ENCODE results near the gene STK32A.
"Not testable (repeated sequence)": the region's sequence is repeated elsewhere in the genome, so short reads cannot be mapped to it uniquely, and the experiment has no call there.

STK32A gene

DNA sequence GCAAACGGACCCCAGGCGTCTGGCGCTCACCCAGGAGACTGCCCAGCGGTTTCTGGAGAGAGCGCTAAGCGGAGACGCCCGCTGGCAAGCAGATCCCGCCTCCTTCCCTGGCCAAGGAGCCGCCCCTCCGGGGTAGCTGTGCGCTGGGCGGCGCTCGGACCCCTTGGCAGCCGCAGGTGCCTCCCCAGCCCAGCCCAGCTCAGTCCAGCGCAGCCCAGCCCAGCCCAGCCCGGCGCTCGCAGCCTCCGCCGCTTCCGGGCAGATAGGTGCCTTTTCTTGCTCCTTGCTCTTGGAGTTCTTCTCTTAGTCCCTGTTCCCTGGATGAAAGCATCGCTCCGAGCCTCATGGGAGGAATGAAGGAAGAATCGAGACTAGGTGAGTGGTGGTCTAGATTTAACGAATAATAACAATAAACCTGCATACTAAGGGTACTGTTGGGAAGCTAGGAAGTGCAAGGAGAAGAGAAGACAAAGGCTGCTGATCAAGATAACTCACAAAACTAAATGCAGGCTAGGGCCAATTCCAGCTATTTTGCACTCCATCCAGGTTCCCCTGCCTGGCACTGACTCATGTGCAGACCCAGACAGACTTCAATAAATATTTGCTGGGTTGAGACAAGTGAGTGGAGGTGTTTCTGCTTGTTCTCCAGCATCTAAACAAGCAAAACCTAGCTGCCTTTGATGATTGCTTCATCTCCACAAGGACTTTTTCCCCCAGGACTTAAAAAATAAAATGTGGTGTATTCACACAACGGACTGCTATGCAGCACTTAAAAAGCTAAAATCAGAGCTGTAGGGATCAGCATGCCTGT, at the start of gene STK32A:
STK32A (plus strand) TSS at position 202 of the 811 bp plus-strand sequence. CDS start 4,609 bp downstream, outside the sequence.
- no peak for DNase-seq (ENCODE audit: low read depth in 2 of 2)

DNA sequence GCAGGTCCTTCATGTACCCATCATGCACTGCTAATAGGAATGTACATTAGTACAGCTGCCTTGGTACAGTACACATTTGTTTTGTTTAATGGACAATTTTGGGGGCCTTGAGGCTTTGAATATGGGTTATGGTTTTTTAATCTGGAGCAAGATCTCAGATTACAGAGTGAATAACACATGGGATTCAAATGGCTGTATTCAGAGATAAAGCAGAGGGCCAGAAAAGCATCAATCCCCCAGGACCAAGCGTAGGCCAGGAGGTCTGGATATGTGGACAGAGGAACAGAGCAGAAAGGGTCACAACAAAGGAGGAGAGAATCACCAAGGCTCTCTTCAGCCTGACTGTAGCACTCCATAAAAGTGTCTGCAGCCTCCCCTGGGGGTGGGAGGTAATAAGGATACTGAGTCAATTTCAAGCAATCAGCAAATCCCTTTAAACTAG, 47.7 kb upstream of the STK32A start:
- no peak for DNase-seq (ENCODE audit: low read depth in 2 of 2)

DNA sequence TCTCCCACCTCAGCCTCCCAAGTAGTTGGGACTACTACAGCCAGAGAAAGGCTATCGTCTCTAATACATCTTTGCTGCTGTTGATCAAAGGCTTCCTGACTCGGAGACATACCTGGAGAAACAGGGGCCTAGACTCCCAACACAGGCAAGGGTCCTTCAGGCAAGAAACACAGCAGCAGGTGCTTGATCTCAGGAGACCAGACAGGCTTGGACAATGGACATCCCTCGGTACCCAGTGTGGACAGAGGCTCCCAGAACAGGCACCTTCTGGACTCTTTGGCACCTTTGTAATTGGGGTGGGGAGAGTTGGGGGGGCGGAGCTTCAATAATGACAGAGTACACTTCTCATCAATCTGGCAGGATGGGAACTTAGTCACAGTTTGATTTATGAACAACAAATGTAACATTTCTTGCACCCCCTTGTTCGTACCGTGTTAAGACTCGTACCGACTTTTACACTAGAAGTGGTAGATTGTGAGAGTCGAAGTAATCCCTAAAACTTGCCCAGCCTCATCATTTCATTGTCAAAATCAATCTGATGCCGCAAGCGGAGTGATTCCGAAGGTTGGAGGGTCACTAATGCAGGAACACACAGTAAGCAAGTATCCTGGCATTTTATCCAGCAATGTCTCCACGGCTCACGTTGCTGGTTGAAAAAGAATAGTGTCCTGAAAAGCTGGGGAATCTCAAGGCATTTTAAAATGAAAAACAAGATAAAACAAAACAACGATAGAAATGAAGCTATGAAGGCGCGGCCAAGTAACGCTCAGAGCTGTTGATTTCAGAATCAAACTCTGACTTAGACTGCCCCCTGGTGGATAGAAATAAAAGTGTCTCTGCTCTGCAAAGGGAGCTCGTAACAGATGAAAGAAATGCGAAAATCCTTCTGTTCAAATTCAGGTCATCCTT, 46.4 kb upstream of the STK32A start:
- no peak for DNase-seq (ENCODE audit: low read depth in 2 of 2)

DNA sequence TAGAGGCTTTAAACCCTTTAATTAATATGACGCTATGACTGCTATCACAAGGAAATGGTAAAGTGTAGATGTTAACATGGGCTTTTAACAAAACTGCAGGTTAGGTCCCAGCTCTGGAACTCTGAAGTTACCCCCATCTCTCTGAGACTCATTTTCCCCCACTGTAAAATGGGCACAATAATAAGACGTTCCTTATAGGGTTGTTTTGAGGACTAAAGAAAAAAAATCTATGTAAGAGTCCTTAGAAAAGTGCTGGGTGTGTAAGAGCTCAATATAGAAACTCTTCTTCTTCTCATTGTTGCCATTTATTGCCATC, 45.8 kb upstream of the STK32A start:
- no peak for DNase-seq (ENCODE audit: low read depth in 2 of 2)

DNA sequence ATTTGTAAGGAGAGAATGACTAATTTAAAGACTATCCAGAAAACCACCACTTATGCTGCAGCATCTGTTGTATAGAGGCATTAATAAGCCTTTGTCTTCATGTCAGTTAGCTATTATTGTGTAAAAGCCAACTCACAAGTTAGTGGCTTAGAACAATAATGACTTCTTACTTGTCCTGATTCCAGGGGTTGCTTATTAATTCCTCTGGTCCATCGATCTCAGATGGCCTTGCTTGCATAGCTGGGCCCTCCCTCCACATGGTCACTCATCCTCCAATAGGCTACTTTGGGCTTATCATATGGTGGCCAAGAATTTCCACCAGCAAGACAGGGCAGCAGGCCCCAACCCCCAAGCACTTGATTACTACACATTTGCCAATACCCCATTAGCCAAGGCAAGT, 44.5 kb upstream of the STK32A start:
- no peak for DNase-seq (ENCODE audit: low read depth in 2 of 2)

DNA sequence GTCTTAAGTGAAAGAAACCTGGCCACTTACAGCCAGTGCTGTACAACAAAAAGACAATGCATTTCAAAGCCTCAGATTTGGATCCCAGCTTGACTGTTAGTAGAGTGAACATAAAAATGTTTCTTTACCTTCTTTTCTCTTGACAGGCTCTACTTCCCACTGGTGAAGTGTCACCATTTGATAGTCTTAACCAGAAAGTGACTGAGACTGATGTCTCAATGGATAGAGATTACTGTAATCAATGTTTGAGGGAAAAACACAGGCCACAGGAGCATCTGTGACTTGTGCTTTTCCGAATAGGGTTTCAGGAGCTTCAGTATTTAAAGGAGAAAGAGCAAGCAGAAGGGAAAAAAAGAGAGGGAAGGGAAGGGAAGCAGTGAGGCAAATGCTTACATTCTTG, 41.7 kb upstream of the STK32A start:
- no peak for DNase-seq (ENCODE audit: low read depth in 2 of 2)

DNA sequence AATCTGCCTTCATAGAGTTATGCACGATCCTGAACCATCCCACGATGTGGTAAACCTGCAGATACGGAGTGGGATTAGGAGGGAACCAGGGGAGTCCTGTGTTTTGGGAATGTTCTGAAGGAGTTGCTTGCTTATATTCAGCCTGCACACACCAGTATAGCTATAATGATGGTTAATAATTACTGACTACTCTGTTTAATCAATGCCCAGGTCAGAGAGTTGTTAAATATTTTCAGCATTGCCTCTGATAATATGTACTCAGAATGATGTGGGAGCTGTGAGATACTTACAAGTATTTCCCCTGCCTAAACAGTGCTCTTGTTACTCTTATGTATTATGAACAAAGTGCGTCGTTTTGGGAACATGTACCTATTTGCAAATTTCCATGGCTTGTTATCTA, 34.8 kb upstream of the STK32A start:
- no peak for DNase-seq (ENCODE audit: low read depth in 2 of 2)

DNA sequence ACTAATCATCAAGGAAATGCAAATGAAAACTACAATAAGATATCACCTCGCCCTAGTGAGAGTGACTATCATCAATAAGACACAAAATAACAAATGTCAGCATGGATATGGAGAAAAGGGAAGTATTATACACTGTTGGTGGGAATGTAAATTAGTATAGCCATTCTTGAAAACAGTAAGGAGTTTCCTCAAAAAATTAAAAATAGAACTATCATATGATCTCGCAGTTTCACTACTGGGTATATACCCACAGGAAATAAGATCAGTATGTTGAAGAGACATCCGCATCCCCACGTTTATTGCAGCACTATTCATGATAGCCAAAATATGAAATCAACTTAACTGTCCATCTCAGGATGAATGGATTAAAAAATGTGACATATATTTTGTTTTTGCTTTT, 31.6 kb upstream of the STK32A start:
- no peak for DNase-seq (ENCODE audit: low read depth in 2 of 2)

DNA sequence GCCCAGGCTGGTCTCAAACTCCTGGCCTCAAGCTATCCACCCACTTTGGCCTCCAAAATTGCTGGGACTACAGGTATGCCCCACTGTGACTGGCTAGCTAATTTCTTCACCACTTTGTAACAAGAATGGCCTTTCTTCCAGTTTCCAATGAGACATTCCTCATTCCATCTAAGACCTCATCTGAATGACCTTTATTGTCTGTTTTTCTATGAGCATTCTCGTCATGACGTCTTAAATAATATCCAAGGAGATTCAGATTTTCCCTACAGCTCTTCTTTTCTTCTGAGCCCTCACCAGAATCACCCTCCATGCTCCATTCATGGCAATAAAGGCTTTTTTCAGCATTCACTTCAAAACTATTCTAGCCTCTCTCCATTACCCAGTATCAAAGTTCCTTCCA, 30.2 kb upstream of the STK32A start:
- no peak for DNase-seq (ENCODE audit: low read depth in 2 of 2)

DNA sequence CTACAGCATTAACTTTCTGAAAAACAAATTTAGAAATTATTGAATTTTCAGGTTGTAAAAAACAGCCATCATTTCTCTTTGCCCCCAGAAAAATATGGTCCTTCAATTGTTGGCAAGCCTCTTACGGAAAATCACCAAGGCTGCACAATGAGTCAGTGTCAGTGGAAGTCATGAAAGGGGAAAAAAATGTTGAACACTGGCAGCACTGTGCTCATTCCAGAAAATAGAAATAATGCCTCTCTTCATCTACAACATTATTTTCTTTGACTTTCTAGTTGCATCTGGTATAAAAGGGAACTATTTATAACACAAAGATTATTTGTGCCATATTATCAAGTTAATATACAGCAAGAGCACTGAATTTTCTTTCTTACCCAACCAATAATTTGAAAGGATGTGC, 26.7 kb upstream of the STK32A start:
- DNase-seq (ENCODE audit: low read depth in 2 of 2) = no peak

DNA sequence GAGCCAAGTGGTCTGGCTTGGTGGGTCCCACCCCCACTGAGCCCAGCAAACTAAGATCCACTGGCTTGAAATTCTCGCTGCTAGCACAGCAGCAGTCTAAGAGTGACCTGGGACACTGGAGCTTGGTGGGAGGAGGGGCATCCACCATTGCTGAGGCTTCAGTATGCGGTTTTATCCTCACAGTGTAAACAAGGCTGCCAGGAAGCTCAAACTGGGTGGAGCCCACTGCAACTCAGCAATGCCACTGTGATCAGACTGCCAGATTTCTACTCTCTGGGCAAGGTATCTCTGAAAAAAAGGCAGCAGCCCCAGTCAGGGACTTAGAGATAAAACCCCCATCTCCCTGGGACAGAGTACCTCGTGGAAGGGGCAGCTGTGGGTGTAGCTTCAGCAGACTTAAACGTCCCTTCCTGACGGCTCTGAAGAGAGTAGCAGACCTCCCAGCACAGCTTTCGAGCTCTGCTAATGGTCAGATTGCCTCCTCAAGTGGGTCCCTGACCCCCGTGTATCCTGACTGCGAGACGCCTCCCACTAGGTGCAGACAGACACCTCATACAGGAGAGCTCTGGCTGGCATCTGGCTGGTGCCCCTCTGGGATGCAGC, 18.2 kb upstream of the STK32A start:
- DNase-seq (ENCODE audit: low read depth in 2 of 2) = no peak

DNA sequence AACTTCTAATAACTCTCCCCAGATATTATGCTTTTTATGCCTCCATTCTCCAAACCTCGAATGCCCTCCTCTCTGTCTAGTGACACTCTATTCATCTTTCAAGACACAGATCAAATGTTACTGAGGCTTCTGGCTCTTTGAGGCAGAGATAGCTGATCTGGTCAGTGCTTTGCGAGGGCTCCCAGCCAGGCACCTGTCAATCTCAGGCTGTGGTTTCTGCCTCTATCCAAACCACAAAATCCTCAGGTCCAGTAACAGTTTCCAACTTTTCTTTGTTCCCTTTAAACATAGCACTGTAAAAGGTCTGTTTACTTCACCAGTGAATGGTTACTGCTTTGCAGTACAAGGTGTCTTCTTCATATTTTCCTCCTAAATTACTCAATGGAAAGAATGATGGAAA, 11.5 kb upstream of the STK32A start:
- no peak for DNase-seq (ENCODE audit: low read depth in 2 of 2)

DNA sequence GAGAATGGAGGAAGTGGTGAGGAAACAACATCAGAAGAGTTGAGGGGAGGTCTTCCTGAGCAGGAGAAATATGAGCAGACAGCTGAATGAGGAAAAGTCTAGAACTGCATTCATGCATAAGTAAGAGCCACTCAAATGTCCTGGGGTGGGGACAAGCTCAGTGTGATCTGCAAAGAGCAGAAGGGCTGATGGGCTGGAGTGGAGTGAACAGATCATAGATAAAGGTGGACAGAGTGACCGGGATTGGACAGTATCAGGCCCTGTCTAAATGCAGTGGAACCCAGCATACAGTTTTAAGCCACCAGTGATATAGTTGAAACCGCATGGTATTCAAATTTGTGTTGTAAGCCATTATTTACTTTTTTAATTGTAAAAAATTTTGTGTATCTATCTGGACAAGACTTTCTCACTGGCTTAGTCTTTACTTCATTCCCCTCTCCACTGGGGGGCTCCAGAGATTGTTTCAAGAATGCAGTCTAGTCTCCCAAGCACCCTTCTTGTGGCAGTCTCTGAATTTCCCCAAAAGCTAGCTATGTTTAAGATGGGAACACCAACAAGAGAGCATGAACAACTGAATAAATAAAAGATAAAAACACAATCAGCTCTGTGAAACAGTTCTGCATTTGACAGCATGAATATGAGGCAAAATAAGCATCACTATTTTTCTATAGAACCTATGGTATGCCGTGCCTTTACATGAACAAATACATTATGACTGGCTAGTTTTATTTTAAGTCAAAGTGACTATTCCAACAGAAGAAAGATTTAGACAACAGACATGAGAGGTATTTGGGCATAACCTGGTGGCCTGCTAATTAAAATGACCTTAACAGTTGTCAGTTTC, 10.7 kb upstream of the STK32A start:
- no peak for DNase-seq (ENCODE audit: low read depth in 2 of 2)

DNA sequence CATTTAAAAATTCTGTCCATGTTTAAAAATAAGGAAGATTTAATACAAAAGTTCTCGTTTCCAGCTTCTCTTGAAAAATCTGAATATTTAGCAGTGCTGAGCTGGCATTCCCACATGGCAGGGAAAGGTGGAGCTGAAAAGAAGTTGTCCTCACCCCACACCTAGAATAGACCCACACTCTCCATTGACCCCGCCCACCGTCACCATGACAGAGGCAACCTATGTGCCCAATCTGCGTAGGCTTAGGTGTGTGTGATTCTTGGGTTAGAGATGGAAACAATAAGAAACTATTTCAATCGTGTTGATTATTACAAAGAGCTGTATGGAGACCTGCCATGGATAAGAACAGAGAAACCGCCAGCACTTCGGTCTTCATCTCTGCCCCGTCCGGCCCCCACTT, 8.9 kb upstream of the STK32A start:
- DNase-seq (ENCODE audit: low read depth in 2 of 2) = no peak

DNA sequence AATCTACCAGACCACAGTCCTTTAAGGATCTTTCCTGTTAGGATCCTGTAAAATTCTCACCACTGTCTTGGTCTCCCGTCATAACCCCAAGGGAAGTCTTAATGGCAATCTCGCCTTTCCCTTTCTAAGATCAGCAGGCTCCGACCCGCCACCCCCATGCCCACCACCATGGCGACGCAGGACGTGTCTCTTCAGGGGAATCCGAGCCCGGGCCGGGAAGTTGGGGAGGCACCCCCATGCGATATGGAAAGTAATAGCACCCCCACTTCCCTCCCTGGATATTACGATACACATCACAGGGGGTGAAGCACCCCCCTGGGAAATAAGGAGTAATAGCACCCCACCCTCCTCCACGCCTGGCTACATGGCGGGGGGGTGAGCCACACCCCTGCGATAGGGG, 8.3 kb upstream of the STK32A start:
- no peak for DNase-seq (ENCODE audit: low read depth in 2 of 2)

DNA sequence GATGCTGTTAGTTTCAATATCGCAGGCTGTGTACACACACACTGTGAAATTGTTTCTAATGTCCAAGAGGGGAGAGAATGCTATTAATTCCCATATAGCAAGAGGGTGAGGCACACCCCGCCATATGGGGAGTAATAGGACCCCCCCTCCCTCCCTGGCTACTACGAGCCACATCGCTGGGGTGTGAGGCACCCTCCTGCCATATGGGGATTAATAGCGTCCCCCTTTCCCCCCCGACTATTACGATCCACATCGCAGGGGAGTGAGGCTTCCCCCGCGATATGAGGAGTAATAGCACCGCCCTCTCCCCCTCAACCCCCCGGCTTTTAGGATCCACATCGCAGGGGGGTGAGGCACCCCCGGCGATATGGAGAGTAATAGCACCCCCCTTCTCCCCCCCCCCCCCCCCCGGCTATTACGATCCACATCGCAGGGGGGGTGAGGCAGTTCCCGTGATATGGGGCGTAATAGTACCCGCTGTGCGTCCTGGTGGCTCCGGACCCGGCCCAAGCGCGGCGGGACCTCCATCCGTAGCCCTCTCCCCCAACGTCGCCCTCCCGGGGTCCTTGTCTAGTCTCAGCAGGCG, 494 bp upstream of the STK32A start:
- no peak for DNase-seq (ENCODE audit: low read depth in 2 of 2)

DNA sequence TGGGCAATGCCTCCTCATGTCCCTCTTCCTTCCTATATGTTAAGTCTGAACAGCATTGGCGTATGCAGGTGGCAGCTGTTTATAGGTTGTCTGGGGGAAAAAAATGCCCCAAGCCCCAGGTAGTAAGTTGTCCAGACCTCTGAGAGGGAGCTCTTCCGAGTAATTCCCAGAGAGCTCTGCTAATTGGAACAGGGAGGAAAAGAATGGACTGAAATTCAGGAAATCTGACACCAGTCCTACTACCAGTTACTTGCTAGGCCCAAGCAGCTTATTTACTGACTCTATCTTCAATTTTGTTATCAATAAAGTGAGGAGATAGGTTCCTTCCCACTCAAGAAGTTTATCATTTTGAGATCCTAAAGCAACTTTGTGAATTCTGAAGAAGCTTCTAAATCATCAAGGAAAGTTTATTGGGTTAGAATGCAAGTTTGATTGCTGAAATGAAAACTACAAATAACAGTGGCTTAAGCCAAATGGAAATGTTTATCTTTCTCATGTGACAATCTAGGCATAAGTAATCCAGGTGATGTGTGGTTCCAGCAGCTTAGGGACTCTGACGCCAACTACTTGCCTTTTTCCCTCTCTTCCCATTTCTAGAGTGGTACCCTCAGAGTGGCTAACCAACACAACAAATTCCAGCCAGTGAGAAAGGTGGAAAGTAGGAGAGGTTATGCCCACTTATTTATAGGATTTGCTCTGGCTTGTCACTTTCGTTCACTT, 5.6 kb downstream of the STK32A start:
- no peak for DNase-seq (ENCODE audit: low read depth in 2 of 2)

DNA sequence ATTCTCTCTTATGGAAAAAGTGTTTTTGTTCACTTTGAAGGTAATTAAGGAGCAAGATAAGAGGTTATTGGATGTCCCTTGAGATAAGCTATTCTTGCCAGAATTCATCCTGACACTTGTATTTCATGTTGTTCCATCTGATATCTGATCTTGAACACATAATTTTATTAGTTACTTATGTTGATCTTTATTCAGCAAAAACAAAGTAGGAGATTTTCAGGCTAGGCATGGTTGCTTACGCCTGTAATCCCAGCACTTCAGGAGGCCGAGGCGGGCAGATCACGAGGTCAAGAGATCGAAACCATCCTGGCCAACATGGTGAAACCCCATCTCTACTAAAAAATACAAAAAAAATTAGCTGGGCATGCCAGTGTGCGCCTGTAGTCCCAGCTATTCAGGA, 8.4 kb downstream of the STK32A start:
- DNase-seq (ENCODE audit: low read depth in 2 of 2) = not testable (repeated sequence)

DNA sequence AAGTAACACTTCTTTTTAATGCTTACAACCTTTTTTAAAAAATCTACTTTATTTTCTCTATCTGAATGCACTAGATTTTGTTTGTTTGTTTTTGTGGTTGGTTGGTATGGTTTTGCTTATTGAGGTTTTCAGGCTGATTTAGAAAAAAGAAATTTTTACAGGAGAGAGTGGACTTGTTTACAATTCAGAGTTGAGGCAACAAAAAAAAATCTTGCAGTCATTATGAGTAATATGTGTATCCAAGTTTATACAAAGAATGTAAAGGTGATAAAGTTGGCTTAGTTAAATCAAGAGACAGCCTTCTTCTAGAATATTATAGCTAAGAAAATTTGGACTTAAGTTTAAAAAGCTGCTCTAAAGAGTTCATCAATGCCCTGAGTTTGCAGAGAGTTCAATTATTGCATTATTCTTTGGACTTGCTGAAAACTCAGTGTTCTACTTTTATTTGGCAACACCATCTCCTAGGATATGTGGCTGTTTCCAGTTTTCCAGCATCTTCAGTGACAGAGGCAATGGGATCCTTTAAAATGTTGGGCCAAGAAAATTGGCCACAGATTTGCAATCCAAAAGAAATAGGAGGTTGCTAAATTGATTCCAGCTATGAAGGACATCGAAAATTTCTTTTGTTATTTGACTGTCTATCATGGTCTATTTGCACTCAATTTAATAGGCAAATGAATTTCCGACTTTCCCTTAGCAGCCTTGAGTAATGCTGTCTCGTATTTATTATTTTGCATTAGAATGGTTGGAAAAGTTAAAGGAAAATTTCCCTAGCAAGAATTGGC, 10.7 kb downstream of the STK32A start:
- DNase-seq (ENCODE audit: low read depth in 2 of 2) = no peak

DNA sequence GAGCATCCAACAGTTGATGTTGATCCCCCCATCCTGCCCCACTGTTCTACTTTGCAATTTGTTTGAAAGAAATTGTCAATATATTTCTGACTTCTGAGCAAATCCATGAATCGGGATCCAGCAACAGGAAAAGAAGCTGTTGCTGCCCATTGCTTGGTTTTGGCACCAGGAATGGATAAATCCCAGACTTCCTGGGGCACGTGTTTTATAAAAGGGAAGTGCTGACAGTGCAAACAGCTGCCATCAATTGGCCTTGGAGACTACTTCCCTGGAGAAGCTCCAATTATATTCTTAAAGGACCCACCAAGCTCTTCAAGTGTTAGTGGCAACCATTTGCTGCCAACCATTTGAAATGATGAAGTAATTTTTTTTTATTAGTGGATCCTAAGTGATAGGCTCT, 13.7 kb downstream of the STK32A start:
- DNase-seq (ENCODE audit: low read depth in 2 of 2) = no peak

All from stimulated activated CD8-positive, alpha-beta memory T cell treated with anti-CD3 and anti-CD28 coated beads, Interleukin-2, amount 100 ng/mL, for 1 hour (primary cell).